CD1c-positive myeloid dendritic cell (primary cell): ENCODE data around the gene NCAM1.
"Not testable (repeated sequence)": the region's sequence is repeated elsewhere in the genome, so short reads cannot be mapped to it uniquely, and the experiment has no call there.

ENCODE experiments used
- DNase-seq: peaks from one replicate; pipeline ENCODE4 v3.0.0-alpha.2; 2016; ENCODE audit errors: extremely low spot score

NCAM1 gene

DNA sequence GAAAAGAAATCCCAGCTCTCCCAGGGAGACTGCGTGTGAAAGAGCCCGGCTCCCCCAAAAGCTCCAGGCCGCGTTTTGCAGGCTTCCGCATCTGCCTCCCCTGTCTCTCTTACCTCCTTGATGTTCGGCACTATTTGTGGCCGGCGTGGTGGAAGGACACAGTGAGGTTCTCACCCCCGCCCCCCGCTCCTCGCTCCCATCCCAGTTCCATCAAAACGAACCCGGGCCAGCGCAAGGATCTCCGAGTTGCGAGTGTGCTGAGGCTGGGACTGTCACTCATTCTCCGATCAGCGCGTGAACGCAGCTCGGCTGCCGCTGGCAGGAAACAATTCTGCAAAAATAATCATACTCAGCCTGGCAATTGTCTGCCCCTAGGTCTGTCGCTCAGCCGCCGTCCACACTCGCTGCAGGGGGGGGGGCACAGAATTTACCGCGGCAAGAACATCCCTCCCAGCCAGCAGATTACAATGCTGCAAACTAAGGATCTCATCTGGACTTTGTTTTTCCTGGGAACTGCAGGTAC is at the start of gene NCAM1:
NCAM1 (plus strand) TSS at position 275 of the 523 bp plus-strand sequence.
- peak; percentile 8 for DNase-seq

DNA sequence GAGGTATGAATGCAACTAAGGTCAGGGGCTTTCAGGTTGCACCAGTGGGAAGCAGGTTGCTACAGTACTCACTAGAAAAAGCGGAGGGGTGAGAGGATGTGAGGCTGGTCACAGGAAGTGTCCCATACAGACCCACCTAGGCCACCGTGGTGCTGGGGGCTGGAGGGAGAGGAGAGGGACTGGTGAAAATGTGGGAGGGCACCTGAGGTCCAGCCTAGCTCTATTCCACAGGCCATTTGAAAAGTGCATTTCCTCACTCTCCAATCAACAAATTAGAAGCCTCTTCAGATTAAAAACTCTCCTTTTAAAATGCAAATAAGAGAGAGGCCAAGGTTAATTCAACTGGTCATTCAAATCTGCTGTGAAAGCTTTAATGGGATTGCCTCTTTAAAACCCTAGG is 38.6 kb upstream of the NCAM1 start:
- DNase-seq = no peak

- DNase-seq = not testable (repeated sequence)
Observed at GRCh38 chr11:112924836-112925235, 36.4 kb upstream of the NCAM1 start.

DNA sequence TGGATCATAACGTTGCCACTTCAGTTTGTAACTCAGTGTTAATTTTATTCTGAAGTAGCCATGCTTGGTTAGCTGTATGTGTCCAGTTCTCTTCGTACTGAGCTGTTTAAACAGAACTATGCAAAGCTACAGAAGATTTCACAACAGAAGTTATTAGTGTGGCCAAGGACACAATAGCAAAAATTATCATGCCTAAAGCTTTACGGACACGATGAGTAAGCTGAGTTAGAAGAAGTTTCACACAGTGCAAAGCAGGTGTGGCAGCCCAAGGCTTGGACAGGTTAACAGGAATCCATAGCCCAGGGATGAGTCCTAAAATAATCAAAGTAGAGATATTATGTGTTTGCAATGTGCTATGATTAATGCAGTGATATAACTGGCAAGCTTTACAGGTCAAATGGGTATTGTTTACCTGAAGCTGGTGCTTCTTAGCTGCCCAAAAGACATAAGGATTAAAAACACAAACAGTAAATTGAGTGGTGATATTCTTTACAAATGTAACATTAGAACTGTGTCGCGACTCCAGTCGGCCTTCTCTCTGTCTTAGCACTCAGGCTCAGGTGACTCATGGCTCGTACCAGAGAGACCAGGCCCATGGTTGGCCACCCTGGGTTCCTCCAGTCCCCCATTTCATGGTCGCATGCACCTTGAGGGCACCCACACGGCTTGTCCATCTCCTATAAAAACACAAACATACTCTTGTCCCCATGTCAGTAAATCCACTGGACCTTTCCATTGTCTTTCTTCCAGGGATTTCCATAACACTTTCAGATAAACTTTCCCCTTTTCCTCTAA is 35.5 kb upstream of the NCAM1 start:
- DNase-seq = no peak

- no peak for DNase-seq
Observed at GRCh38 chr11:112928136-112928535, 33.1 kb upstream of the NCAM1 start.

DNA sequence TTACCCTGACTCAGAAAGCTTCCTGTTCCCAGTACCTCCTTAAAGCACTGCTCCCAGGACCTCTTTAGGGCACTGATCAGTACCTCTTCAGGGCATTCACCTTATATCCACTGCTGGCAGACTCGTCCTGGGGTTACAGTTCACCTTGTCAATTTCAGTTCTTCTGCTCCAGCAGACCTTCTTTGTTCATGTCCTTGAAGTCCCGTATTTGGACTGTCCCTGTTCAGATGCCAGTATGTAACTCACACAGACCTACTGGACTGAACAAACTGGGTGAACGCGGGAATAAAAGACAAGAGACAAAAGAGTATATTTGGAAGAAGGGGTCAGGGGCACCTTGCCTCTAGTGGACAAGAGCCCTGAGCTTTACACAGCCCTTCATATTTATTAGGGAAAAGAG is 31.8 kb upstream of the NCAM1 start:
- DNase-seq = no peak

DNA sequence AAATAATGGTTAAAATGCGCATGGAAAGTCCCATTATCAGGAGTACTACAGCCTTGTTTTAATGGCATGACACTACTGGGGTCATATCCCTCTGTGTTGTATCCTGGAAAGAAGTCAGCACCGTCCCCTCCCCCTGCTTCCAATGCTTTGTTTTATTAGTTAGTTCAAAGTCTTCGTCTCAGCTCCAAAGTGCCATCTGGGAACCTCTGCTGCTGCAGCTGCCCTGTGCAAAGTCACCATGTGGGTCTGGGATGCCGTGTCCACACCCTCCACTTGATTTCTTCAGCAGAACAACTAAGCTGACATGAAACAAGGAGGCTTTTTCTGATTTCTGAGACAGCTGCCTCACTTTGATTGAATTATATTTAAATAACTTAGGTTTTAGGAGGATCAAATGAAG is 29.5 kb upstream of the NCAM1 start:
- no peak for DNase-seq

DNA sequence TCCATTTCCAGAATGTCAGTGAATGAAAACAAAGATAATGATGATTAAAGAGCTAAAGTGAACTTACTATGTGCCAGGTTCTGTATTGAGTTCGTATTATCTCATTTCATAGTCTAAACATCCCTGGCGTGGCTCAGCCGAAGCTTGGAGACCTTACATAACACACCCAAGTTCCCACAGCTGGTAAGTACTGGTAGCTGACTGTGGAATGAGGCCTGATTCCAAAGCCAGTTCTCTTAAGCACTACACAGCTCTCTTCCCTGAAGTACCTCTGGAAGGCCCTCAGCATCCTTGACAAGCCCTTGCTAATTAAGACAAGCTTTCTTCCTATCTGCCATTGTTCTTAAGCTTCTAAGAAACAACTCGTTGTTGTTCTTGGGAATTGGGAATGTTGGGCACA is 28.6 kb upstream of the NCAM1 start:
- no peak for DNase-seq

DNA sequence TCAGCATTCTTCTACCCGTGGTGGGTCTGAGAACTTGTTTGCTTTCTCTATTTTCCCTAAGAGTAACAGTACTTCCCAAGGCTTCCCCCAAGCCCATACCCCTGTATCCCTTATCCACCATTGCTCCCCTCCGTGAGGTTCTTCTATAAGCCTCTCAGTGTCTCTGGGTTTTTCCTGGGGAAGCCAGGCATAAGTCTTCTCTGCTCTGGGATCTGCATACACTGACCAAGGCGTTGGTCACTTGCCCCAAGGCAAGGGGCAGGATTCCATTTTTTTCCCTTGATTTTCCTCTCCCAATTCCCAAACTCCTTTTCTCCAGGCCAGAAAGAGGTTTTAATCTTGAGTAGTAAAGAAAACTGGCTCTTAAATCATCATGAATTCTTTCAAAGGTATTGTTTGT is 27.2 kb upstream of the NCAM1 start:
- no peak for DNase-seq

DNA sequence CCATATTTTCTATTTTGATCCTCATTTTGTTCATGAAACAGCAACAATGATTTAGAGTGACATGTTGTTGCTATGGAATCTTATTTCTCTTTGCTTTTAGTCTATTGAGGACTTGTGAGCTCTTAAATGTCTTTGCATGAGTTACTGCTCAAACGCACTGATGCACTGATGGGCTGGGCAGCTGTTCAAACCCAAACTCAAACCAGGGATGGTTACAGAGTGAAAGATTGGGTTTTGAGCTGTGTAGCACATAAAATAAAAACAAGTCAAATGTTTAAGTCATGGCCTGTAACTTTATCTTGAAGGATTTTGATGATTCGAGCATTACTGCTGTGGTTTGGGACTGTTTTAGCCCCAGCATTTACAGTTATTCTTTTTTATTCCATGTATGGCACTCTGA is 20.1 kb upstream of the NCAM1 start:
- DNase-seq = no peak

DNA sequence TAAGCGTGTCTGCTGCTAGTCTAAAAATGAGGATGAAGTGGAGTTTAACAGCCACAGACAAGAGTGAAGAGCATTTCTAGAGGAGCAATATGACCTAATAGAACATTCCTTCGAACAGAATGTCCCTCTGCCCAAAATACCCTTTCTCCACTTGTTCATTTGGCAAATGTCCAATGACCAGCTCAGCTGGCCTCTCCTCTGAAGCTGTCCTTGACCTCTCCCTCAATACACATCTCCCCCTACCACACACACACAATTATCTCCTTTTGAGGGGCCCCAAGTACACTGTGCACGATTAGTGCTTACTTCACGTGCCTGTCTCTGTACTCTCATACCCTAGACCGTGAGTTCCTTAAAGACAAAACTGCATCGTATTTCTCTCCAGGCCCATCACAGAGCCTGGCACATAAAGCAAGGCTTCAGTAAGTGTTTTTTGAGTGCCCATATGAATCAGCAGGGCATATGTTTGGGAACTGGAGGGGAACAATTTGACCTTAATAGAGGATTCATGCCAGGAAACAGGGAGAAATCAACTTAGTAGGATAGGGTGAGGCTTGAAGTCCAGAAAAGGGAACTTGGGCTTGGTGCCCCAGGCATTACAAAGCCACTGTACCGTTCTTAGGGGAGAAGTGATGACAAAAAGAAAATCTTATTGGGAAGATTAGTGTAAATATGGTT is 18.1 kb upstream of the NCAM1 start:
- no peak for DNase-seq

DNA sequence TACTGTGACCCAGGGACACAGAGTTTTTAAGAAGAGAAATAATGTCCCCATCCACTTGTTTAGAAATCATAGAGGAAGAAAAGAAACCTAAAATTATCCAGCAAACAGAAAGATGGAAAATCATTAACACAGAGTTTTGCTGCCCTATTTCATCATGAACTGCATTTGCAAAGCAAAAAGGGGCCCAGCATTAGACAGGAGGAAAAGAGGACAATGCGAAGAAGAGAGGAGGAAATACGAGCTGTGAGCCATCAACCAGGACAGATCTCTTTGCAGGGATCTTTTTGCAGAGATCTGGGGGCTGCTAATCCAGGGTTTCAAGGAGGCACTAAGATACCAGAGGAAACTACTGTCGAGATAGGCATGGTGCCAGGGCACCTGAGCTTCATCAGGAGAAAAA is 14.4 kb upstream of the NCAM1 start:
- DNase-seq = no peak

- no peak for DNase-seq
Observed at GRCh38 chr11:112949781-112950575, 11.2 kb upstream of the NCAM1 start.

DNA sequence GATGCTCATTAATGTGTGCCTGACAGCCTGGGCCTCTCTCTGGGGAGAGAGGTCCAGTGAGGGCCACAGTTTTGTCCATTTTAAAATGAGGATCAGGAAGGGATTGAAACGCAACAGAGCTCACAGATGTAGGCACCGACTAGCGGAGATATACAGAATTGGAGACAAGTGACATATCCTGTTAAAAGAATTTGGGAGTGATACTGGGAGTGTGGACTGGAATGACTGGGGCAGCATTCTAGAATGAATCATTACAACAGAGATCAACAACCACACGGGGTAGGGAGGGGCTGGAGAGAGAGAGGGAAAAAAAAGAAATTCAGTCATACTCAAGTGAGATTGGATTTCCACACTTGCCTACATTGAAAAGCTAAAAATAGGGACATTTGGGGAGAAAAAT is 2.5 kb upstream of the NCAM1 start:
- no peak for DNase-seq

DNA sequence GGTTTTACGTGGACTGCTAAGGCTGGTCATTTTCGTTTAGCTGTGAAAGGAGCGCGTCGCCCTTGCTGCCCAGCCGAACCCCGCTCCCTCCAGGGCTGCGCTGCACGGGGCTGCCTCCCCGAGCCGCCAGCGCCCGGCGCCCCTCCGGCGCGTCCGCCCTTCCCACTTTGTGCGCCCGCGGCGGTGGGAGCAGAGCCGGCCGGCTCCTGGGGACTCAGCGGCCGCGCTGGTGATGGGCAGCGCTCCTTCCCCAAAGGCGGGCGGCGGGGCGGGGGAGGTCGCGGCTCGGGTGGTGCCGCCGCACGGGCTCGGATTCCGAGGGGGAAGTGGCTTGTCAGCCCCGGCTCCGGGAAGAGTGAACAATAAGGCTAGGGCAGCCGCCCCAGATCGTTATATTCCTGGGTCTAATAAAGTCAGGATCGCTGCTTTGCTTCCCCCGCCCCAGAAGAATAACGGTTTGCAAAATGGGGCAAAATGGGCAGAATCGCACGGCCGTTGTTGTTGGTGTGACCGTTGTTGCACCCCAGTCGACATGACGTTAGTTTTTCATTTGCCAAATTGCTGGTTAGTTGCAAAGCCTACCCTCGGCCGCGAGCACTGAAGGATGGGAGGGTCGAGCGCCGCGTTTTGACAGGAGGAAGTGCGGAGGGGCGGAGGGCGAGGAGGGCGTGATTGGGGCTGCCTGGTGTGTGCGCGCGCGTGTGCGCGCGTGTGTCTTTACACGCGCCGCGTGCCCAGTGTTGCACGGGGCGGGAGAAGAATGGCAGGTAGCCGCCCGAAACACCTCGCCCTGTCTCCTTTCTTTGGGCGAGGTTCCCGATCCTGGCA is 745 bp downstream of the NCAM1 start:
- DNase-seq = peak; percentile 37

DNA sequence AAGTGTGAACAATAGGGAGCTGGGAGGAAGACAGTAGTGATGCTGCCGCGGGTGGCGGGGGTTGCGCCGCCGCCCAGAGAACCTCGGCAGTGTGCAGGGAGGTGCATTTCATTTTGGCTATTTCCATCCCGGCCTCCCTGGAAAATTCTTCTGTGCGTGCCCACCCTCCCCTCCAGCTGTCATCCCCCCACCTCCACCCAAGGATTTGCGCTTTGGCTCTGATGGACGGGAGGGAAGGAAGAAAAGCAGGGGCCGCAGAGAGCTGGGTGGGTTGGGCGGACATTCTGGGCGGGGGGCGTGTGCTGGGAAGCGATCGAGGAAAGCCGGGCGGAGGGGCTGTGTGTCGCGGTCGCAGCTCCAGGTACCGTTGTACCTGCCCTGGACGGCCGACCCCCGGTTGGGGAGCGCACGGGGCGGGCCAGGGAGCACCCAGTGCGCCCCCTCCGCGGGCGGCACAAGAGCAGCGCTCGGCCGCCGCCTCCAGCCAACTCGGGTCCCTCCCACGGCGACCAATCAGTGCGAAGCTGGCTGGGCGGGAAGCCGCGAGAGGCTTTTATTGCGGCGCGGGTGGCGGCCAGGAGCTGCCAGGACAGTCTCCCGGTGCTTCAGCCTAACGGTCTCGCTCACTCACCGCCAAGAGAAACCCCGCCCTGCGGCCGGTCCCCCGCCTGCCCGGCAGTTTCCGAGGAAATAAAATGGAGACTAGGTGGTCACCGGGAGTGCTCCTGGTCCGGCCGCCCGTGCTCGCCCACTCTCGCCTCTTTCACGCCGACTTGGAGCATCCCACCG is 1.6 kb downstream of the NCAM1 start:
- no peak for DNase-seq

DNA sequence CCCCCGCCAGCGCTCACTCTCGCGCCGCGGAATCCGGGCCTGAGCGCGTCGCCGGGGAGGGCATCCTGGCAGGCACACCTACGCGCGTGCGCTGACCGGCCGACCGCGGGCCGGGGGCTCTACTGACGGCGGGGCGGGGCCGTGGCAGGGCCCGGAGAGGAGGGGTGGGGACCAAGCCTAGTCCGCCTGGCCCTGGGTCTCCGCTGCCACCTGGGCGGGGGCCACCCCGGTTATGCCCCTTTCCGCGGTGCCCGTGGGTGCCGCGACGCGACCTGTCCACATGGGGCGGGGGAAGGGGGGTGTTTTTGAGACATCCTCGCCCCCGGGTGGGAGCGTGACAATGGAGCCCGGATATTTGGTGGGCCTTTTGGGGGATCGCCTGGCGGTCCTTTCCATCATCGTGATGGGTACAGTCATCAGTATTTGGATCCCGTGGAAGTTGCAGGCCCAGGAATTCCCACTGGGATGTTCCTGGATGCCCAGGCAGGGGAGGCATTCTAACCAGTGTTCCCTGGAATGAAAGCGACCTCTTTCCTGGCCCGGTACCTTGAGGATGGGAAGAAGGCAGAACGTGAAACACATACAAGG is 2.2 kb downstream of the NCAM1 start:
- no peak for DNase-seq

DNA sequence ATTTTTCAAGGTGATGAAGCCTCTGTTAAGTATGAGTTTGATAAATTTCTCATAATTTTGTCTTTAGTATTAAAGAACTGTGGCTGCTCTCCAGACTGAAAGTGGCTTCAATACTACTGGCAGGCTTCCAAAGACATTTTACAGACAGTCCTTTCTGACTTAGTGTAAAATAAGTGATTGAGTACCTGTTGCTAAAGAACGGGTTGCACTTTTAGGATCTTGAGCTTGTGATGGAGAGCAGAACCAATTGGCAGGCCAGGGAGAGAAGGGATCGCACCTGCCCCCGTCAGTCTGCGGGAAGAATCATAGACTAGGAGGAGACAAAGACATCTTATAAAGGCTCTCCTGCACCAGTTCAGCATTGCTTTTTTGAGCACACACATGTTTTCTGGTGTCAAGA is 4.4 kb downstream of the NCAM1 start:
- DNase-seq = no peak

GRCh38 chr11:112966561-112966960 is 5.3 kb downstream of the NCAM1 start:
- DNase-seq = no peak

- DNase-seq = no peak
Observed at GRCh38 chr11:112967082-112967481, 5.9 kb downstream of the NCAM1 start.
